SK-N-SH treated with all-trans-retinoic acid at 6 μM for 48 hours (cell line): ENCODE data around the gene MAP3K20.

Source experiments
- ATAC-seq: fragments of 200-7000 bp; cut with Tn5 transposase; 3 replicates; pipeline ENCODE4 v1.9.1; 2020; ENCODE audit warnings: mild to moderate bottlenecking, moderate library complexity
- ARNTL ChIP-seq: fragments of 450-650 bp; formaldehyde crosslinking; IDR thresholded peaks from 2 replicates; pipeline ENCODE4 v1.5.0; 2020; ENCODE audit warnings: low read depth, mild to moderate bottlenecking, moderate library complexity, borderline replicate concordance
- BACH2 ChIP-seq: fragments of 250-450 bp; sonication (Bioruptor Pico); IDR thresholded peaks from 2 replicates; pipeline ENCODE4 v1.9.0; 2021; ENCODE audit warnings: mild to moderate bottlenecking, borderline replicate concordance
- CSDC2 ChIP-seq: fragments of 250-450 bp; sonication (Bioruptor Pico); IDR thresholded peaks from 2 replicates; pipeline ENCODE4 v1.5.0; 2020; ENCODE audit warnings: mild to moderate bottlenecking, moderate library complexity
- ESRRG ChIP-seq: fragments of 250-450 bp; sonication (Bioruptor Pico); IDR thresholded peaks from 2 replicates; pipeline ENCODE4 v1.6.1; 2021; ENCODE audit warnings: mild to moderate bottlenecking
- GLIS3 ChIP-seq: fragments of 250-450 bp; sonication (Bioruptor Pico); IDR thresholded peaks from 2 replicates; pipeline ENCODE4 v1.5.0; 2020; ENCODE audit warnings: mild to moderate bottlenecking, moderate library complexity
- ISL1 ChIP-seq: fragments of 250-450 bp; sonication (Bioruptor Pico); IDR thresholded peaks from 2 replicates; pipeline ENCODE4 v2.1.2; 2022; ENCODE audit warnings: mild to moderate bottlenecking, moderate library complexity
- OSR1 ChIP-seq: fragments of 250-450 bp; sonication (Bioruptor Pico); IDR thresholded peaks from 2 replicates; pipeline ENCODE4 v1.8.0; 2022; ENCODE audit warnings: moderate library complexity, mild to moderate bottlenecking, inconsistent platforms
- RARB ChIP-seq: fragments of 250-450 bp; sonication (Bioruptor Pico); IDR thresholded peaks from 2 replicates; pipeline ENCODE4 v1.8.0; 2021; ENCODE audit warnings: mild to moderate bottlenecking, moderate library complexity
- SNAI2 ChIP-seq: fragments of 250-450 bp; sonication (Bioruptor Pico); IDR thresholded peaks from 2 replicates; pipeline ENCODE4 v1.5.0; 2020; ENCODE audit warnings: mild to moderate bottlenecking, moderate library complexity
- TCF4 ChIP-seq: fragments of 250-450 bp; sonication (Bioruptor Pico); IDR thresholded peaks from 2 replicates; pipeline ENCODE4 v1.8.0; 2021; ENCODE audit warnings: mild to moderate bottlenecking, moderate library complexity, borderline replicate concordance
- TOX ChIP-seq: fragments of 250-450 bp; sonication (Bioruptor Pico); IDR thresholded peaks from 2 replicates; pipeline ENCODE4 v1.8.0; 2021; ENCODE audit warnings: mild to moderate bottlenecking, moderate library complexity, borderline replicate concordance
- ZC3H10 ChIP-seq: fragments of 250-450 bp; sonication (Bioruptor Pico); IDR thresholded peaks from 2 replicates; pipeline ENCODE4 v1.5.1; 2021; ENCODE audit warnings: mild to moderate bottlenecking, moderate library complexity
- ZFP3 ChIP-seq: fragments of 250-450 bp; sonication (Bioruptor Pico); IDR thresholded peaks from 2 replicates; pipeline ENCODE4 v1.5.0; 2020; ENCODE audit warnings: mild to moderate bottlenecking, moderate library complexity
- ZFP30 ChIP-seq: fragments of 450-650 bp; formaldehyde crosslinking; IDR thresholded peaks from 2 replicates; pipeline ENCODE4 v1.5.0; 2022; ENCODE audit warnings: mild to moderate bottlenecking, moderate library complexity
- ZNF565 ChIP-seq: fragments of 450-650 bp; formaldehyde crosslinking; conservative IDR thresholded peaks from 2 replicates; pipeline ENCODE4 v1.5.0; 2020; ENCODE audit warnings: low read depth, mild to moderate bottlenecking, moderate library complexity
- ZNF70 ChIP-seq: fragments of 450-650 bp; formaldehyde crosslinking; IDR thresholded peaks from 2 replicates; pipeline ENCODE4 v1.5.0; 2020; ENCODE audit warnings: mild to moderate bottlenecking, moderate library complexity
- TF ChIP-seq, protein P1 (sequence below): fragments of 250-450 bp; sonication (Bioruptor Pico); IDR thresholded peaks from 2 replicates; pipeline ENCODE4 v1.5.1; 2021; ENCODE audit warnings: mild to moderate bottlenecking, moderate library complexity
- TF ChIP-seq, protein P2 (sequence below): fragments of 250-450 bp; sonication (Bioruptor Pico); IDR thresholded peaks from 2 replicates; pipeline ENCODE4 v1.5.0; 2020; ENCODE audit warnings: mild to moderate bottlenecking, moderate library complexity
- TF ChIP-seq, protein P3 (sequence below): fragments of 250-450 bp; sonication (Bioruptor Pico); IDR thresholded peaks from 2 replicates; pipeline ENCODE4 v1.8.0; 2020; ENCODE audit warnings: mild to moderate bottlenecking, moderate library complexity, borderline replicate concordance
- TF ChIP-seq, protein P4 (sequence below): fragments of 250-450 bp; sonication (Bioruptor Pico); IDR thresholded peaks from 2 replicates; pipeline ENCODE4 v1.5.1; 2020; ENCODE audit warnings: low read depth, mild to moderate bottlenecking, moderate library complexity

The MAP3K20 gene

DNA sequence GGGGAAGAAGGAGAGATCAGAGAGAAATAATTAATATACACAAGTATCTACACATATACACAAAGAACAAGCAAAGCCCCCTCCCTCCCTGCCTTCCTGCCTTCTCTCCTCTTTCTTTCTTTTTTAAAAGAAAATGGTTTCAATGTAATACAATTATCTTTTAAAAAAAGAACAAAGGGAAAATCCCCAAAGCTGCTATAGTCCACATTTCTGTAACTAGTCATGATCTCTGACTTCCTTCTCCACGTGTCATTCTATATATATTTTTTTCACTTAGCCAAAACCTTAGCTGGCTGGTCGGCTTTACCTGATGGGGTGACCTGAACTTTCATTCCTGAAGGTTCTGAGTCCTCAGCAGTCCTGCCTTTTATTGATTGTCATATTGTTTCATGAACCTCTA lies 44.3 kb downstream of the MAP3K20 start:
- TF ChIP-seq BACH2 (CRISPR knock-in tag) (no peak), OSR1 (no peak), ZNF70 (CRISPR knock-in tag) (no peak), ZFP30 (no peak), ZNF565 (CRISPR knock-in tag) (no peak), SNAI2 (no peak), RARB (no peak), ARNTL (CRISPR knock-in tag) (no peak), ESRRG (no peak), CSDC2 (no peak), TOX (no peak), ZFP3 (CRISPR knock-in tag) (no peak)
- TF ChIP-seq, protein P1, sequence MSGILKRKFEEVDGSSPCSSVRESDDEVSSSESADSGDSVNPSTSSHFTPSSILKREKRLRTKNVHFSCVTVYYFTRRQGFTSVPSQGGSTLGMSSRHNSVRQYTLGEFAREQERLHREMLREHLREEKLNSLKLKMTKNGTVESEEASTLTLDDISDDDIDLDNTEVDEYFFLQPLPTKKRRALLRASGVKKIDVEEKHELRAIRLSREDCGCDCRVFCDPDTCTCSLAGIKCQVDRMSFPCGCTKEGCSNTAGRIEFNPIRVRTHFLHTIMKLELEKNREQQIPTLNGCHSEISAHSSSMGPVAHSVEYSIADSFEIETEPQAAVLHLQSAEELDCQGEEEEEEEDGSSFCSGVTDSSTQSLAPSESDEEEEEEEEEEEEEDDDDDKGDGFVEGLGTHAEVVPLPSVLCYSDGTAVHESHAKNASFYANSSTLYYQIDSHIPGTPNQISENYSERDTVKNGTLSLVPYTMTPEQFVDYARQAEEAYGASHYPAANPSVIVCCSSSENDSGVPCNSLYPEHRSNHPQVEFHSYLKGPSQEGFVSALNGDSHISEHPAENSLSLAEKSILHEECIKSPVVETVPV (CRISPR knock-in tag) = no peak
- TF ChIP-seq, protein P2, sequence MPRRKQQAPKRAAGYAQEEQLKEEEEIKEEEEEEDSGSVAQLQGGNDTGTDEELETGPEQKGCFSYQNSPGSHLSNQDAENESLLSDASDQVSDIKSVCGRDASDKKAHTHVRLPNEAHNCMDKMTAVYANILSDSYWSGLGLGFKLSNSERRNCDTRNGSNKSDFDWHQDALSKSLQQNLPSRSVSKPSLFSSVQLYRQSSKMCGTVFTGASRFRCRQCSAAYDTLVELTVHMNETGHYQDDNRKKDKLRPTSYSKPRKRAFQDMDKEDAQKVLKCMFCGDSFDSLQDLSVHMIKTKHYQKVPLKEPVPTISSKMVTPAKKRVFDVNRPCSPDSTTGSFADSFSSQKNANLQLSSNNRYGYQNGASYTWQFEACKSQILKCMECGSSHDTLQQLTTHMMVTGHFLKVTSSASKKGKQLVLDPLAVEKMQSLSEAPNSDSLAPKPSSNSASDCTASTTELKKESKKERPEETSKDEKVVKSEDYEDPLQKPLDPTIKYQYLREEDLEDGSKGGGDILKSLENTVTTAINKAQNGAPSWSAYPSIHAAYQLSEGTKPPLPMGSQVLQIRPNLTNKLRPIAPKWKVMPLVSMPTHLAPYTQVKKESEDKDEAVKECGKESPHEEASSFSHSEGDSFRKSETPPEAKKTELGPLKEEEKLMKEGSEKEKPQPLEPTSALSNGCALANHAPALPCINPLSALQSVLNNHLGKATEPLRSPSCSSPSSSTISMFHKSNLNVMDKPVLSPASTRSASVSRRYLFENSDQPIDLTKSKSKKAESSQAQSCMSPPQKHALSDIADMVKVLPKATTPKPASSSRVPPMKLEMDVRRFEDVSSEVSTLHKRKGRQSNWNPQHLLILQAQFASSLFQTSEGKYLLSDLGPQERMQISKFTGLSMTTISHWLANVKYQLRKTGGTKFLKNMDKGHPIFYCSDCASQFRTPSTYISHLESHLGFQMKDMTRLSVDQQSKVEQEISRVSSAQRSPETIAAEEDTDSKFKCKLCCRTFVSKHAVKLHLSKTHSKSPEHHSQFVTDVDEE (CRISPR knock-in tag) = no peak
- TF ChIP-seq, protein P3, sequence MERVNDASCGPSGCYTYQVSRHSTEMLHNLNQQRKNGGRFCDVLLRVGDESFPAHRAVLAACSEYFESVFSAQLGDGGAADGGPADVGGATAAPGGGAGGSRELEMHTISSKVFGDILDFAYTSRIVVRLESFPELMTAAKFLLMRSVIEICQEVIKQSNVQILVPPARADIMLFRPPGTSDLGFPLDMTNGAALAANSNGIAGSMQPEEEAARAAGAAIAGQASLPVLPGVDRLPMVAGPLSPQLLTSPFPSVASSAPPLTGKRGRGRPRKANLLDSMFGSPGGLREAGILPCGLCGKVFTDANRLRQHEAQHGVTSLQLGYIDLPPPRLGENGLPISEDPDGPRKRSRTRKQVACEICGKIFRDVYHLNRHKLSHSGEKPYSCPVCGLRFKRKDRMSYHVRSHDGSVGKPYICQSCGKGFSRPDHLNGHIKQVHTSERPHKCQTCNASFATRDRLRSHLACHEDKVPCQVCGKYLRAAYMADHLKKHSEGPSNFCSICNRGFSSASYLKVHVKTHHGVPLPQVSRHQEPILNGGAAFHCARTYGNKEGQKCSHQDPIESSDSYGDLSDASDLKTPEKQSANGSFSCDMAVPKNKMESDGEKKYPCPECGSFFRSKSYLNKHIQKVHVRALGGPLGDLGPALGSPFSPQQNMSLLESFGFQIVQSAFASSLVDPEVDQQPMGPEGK (CRISPR knock-in tag) = no peak
- ATAC-seq = no peak

DNA sequence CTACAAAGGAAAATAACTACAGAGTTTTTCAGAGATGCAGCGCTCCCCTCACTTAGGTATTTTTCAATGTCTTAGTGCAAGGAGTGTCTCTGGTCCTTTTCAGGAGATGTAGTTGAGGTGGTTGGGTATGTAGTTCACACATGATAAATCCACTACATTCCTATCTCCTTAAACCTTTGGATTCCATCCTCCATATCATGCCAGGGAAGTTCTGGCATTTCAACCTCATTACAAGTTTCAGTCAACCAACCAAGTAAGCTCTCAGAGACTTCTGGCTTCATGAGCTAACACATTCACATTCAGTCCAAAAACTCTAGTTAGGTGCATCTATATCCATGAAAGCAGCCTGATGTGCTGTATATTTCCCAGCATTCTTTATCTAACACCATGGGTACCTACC lies 47.3 kb downstream of the MAP3K20 start:
- TF ChIP-seq ESRRG (no peak), ZC3H10 (CRISPR knock-in tag) (no peak), ZNF70 (CRISPR knock-in tag) (no peak), TCF4 (CRISPR knock-in tag) (no peak), RARB (no peak)
- TF ChIP-seq, protein P4, sequence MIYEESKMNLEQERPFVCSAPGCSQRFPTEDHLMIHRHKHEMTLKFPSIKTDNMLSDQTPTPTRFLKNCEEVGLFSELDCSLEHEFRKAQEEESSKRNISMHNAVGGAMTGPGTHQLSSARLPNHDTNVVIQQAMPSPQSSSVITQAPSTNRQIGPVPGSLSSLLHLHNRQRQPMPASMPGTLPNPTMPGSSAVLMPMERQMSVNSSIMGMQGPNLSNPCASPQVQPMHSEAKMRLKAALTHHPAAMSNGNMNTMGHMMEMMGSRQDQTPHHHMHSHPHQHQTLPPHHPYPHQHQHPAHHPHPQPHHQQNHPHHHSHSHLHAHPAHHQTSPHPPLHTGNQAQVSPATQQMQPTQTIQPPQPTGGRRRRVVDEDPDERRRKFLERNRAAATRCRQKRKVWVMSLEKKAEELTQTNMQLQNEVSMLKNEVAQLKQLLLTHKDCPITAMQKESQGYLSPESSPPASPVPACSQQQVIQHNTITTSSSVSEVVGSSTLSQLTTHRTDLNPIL (CRISPR knock-in tag) = no peak
- no peak for ATAC-seq

DNA sequence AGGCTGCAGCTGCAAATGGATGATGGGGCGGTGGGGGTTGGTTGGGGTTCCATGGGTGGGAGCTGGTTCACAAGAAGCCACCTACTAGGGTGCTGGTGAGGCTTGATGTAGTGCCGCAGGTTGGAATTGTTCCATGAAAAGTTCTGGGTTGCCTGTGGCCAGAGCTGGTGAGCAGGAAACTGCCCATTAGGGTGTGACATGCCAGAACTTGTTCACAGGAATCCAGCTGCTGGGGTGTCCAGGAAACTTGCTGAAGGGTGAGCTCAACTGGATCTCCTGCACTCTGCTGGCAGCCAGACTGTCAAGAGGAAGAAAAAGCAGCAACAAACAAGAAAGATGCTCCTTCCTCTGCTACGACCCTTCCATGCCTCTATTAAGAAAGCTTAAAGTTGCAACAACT lies 48.8 kb downstream of the MAP3K20 start:
- peak; percentile 27; the same call in 1 of the 3 replicates for ATAC-seq
- TF ChIP-seq ISL1 (CRISPR knock-in tag) (no peak), BACH2 (CRISPR knock-in tag) (no peak), CSDC2 (no peak), ZFP3 (CRISPR knock-in tag) (no peak), TCF4 (CRISPR knock-in tag) (no peak), ZC3H10 (CRISPR knock-in tag) (no peak), GLIS3 (CRISPR knock-in tag) (no peak), RARB (no peak), ZNF70 (CRISPR knock-in tag) (no peak), OSR1 (no peak), TOX (no peak), ZFP30 (no peak), ZNF565 (CRISPR knock-in tag) (no peak), SNAI2 (no peak)
- TF ChIP-seq, protein P1 (CRISPR knock-in tag) = no peak
- TF ChIP-seq, protein P4 (CRISPR knock-in tag) = no peak
- TF ChIP-seq, protein P3 (CRISPR knock-in tag) = no peak
